Endothelial cell of umbilical vein (primary cell): ENCODE data around the gene RPL22L1. TPM values are rescaled to one million over a fixed set of nuclear protein-coding genes. Genes with fewer than 3 reads are reported as not detected.

Experiments
- BruUV-seq: library from RNA; stranded (reverse); fragments of 400-500 nt; replicated peaks from 2 replicates; lab custom pipeline; 2021; lab: Mats Ljungman, UMichigan
- CTCF ChIA-PET: fragments of 300-600, 350-600 bp; sonication (Branson Sonifier 250); formaldehyde crosslinking; loops from one replicate; lab custom pipeline; 2021; ENCODE audit warnings: antibody characterized with exemption, inconsistent platforms; lab: Charles Lee
- POLR2A ChIA-PET: fragments of 300-600, 350-600 bp; sonication (Branson Sonifier 250); formaldehyde crosslinking; loops from one replicate; lab custom pipeline; 2021; ENCODE audit warnings: antibody characterized with exemption, inconsistent platforms; lab: Charles Lee
- DNase-seq: peaks from one replicate; pipeline ENCODE4 v3.0.0-alpha.2; 2011; ENCODE audit warnings: low read depth, low spot score
- FAIRE-seq: peaks from 2 replicates; lab custom pipeline; 2011; peaks lifted over from hg19 to GRCh38; lab: Jason Lieb, UNC
- H2AFZ ChIP-seq: 2 replicates; pipeline ENCODE4 v1.6.0; 2012; ENCODE audit warnings: low read depth, low read length, control low read depth, inconsistent platforms
- H3K27ac ChIP-seq: 2 replicates; pipeline ENCODE4 v1.5.1; 2011; ENCODE audit warnings: low read depth, mild to moderate bottlenecking, control low read depth, low read length, moderate library complexity; ENCODE audit not compliant: insufficient read depth
- H3K27me3 ChIP-seq, 2 experiments: 2 replicates each; pipeline versions ENCODE4 v1.6.0 to v1.6.1; 2011; ENCODE audit warnings: low read length in 2 of 2, mixed read lengths in 1 of 2; ENCODE audit not compliant: control insufficient read depth in 2 of 2, insufficient read depth in 2 of 2
- H3K36me3 ChIP-seq, 2 experiments: 2 replicates in 1 of 2; 3 replicates in 1 of 2; pipeline ENCODE4 v1.5.1; 2011; ENCODE audit warnings: low read length in 2 of 2, mild to moderate bottlenecking in 1 of 2, moderate library complexity in 1 of 2; ENCODE audit not compliant: control insufficient read depth in 2 of 2, insufficient read depth in 2 of 2; ENCODE audit errors: extremely low read depth in 1 of 2
- H3K4me1 ChIP-seq: 3 replicates; pipeline ENCODE4 v1.5.1; 2011; ENCODE audit warnings: mild to moderate bottlenecking, low read length; ENCODE audit not compliant: control insufficient read depth, insufficient read depth; ENCODE audit errors: extremely low read depth
- H3K4me2 ChIP-seq: 2 replicates; pipeline ENCODE4 v1.6.1; 2011; ENCODE audit warnings: low read length, control low read depth, mixed read lengths; ENCODE audit not compliant: insufficient read depth
- H3K4me3 ChIP-seq, 3 experiments: fragments of 200-600 bp in 1 of 3; sonication (generic), shearing (Covaris generic) in 1 of 3; replicated peaks in 1 of 3; 2 replicates each; pipeline ENCODE4 v1.5.1; 2011 to 2016; ENCODE audit warnings: control low read depth in 3 of 3, low read length in 3 of 3, mild to moderate bottlenecking in 2 of 3, inconsistent platforms in 1 of 3, low read depth in 1 of 3, moderate library complexity in 1 of 3; ENCODE audit not compliant: insufficient read depth in 1 of 3
- H3K79me2 ChIP-seq: 2 replicates; pipeline ENCODE4 v1.6.0; 2012; ENCODE audit warnings: low read length, inconsistent platforms; ENCODE audit not compliant: control insufficient read depth, insufficient read depth
- H3K9ac ChIP-seq: replicated peaks from 2 replicates; pipeline ENCODE3; 2011; ENCODE audit warnings: low read length, control low read depth; ENCODE audit not compliant: insufficient read depth; ENCODE audit errors: extremely low read depth
- H3K9me1 ChIP-seq: replicated peaks from 3 replicates; pipeline ENCODE4 v1.6.0; 2011; ENCODE audit warnings: mild to moderate bottlenecking, low read length; ENCODE audit not compliant: control insufficient read depth, insufficient read depth; ENCODE audit errors: extremely low read depth
- H3K9me3 ChIP-seq: replicated peaks from 2 replicates; pipeline ENCODE4 v1.5.1; 2012; ENCODE audit warnings: low read length, inconsistent platforms; ENCODE audit not compliant: control insufficient read depth, insufficient read depth
- H4K20me1 ChIP-seq: replicated peaks from 2 replicates; pipeline ENCODE3; 2011; ENCODE audit warnings: mild to moderate bottlenecking, low read length; ENCODE audit not compliant: control insufficient read depth, insufficient read depth; ENCODE audit errors: extremely low read depth
- CTCF ChIP-seq, 2 donors: IDR thresholded peaks; 1 replicate in 1 of 2; 2 replicates in 1 of 2; pipeline ENCODE4 v1.5.1; 2011; ENCODE audit warnings: low read length in 2 of 2, mild to moderate bottlenecking in 2 of 2, moderate library complexity in 2 of 2, control low read depth in 1 of 2, inconsistent platforms in 1 of 2, low read depth in 1 of 2; ENCODE audit not compliant: insufficient read depth in 1 of 2; ENCODE audit errors: extremely low read depth in 1 of 2
- EZH2 ChIP-seq: IDR thresholded peaks from 2 replicates; pipeline ENCODE4 v1.6.1; 2012; ENCODE audit warnings: borderline replicate concordance, low read depth, mild to moderate bottlenecking, moderate library complexity, low read length, inconsistent platforms; ENCODE audit not compliant: severe bottlenecking
- FOS ChIP-seq: IDR thresholded peaks from 2 replicates; pipeline ENCODE4 v1.6.1; 2011; ENCODE audit warnings: mild to moderate bottlenecking, low read length, moderate library complexity, borderline replicate concordance; ENCODE audit not compliant: insufficient read depth
- GATA2 ChIP-seq: IDR thresholded peaks from 2 replicates; pipeline ENCODE4 v1.7.0; 2011; ENCODE audit warnings: low read depth, mild to moderate bottlenecking, moderate library complexity, mixed read lengths, low read length; ENCODE audit not compliant: insufficient read length, insufficient read depth
- JUN ChIP-seq: IDR thresholded peaks from 2 replicates; pipeline ENCODE4 v1.6.1; 2011; ENCODE audit warnings: borderline replicate concordance, low read depth; ENCODE audit not compliant: insufficient read length, insufficient read depth
- MYC ChIP-seq: IDR thresholded peaks from one replicate; pipeline ENCODE4 v1.6.1; 2011; ENCODE audit warnings: mild to moderate bottlenecking, low read depth, low read length
- POLR2A ChIP-seq: IDR thresholded peaks from 2 replicates; pipeline ENCODE4 v1.6.1; 2012; ENCODE audit warnings: low read depth, mild to moderate bottlenecking, control low read depth, low read length
- POLR2AphosphoS5 ChIP-seq: IDR thresholded peaks from 2 replicates; pipeline ENCODE4 v1.6.1; 2012; ENCODE audit warnings: low read depth, mild to moderate bottlenecking, control low read depth, low read length, moderate library complexity; ENCODE audit not compliant: insufficient read depth
- dilution Hi-C: fragments of 300-500 bp; cut with MboI; formaldehyde crosslinking; loops from one replicate; pipeline ENCODE4 v1.15.0; 2019; ENCODE audit warnings: low sequenced_read_pairs; ENCODE audit not compliant: extremely low pct_ligation_motif_present
- intact Hi-C: fragments of 100-400 bp; cut with micrococcal nuclease; formaldehyde crosslinking; loops from one replicate; pipeline ENCODE4 v1.10.0; 2022
- polyA plus RNA-seq, 4 experiments: library from polyadenylated mRNA; depleted of rRNA in 3 of 4; stranded (reverse) in 3 of 4; unstranded in 1 of 4; fragments of >200 nt; gene quantifications; 2 replicates each; pipeline versions ENCODE4 v1.2.1 to v1.2.3, GENCODE V29; 2011 to 2012; ENCODE audit warnings: missing spikeins in 1 of 4
- total RNA-seq: library from RNA; stranded (reverse); gene quantifications from 2 replicates; pipeline ENCODE4 v1.2.3, GENCODE V29; 2021
- TF ChIP-seq, protein P1 (sequence below): IDR thresholded peaks from 2 replicates; pipeline ENCODE4 v1.6.1; 2011; ENCODE audit not compliant: insufficient read depth, insufficient read length

RPL22L1 gene
- total and polyA plus RNA-seq, 2 donors (not counting 3 experiments of a cell fraction or from before 2014, with no cell fraction given), result 65.0 to 176 TPM

- BruUV-seq, result no TSS peak
- Histone ChIP-seq H3K9ac (no peak overlapping the region), H3K4me1 (no peaks in the 10 kb centered on the region), H3K27me3 (peaks cover 0 to 6% of the 10 kb centered on the region in 2 experiments), H3K9me1 (no peaks in the 10 kb centered on the region), H2AFZ (no peak overlapping the region), H3K4me3 (no peak overlapping the region), H3K9me3 (no peaks in the 10 kb centered on the region), H4K20me1 (no peaks in the 10 kb centered on the region), H3K79me2 (no peaks in the 10 kb centered on the region), H3K4me2 (no peak overlapping the region), H3K27ac (no peak overlapping the region), H3K36me3 (no peaks in the 10 kb centered on the region)
- CTCF ChIA-PET, result no interaction called here
- DNase-seq (no peak), FAIRE-seq (no peak)
- no peak for TF ChIP-seq CTCF (IDR thresholded peaks at IDR 0.05; ENCODE audit: extremely low read depth in 1 of 2, insufficient read depth in 1 of 2, low read depth in 1 of 2, low read length in 2 of 2)
- TF ChIP-seq FOS, result no peak
- TF ChIP-seq POLR2A, result no peak
- no peak for TF ChIP-seq POLR2AphosphoS5
- no peak for TF ChIP-seq JUN
- TF ChIP-seq EZH2, result no peak
- TF ChIP-seq MYC, result no peak
- TF ChIP-seq GATA2, result no peak
- TF ChIP-seq, protein P1, sequence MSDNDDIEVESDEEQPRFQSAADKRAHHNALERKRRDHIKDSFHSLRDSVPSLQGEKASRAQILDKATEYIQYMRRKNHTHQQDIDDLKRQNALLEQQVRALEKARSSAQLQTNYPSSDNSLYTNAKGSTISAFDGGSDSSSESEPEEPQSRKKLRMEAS, result no peak
- intact Hi-C loops, result no loop called here
- POLR2A ChIA-PET, result interaction anchor here (0.6 kb wide), 1 partner anchor 559 kb away, joined by 5 read pairs; no protein-coding TSS in a partner anchor
- dilution Hi-C loops, result no loop called here
Observed at GRCh38 chr3:170914690-170915089, 44.7 kb upstream of the RPL22L1 start.
